ENCODE measurements around the gene PTPRO. TPM values are rescaled to one million over a fixed set of nuclear protein-coding genes. Genes with fewer than 3 reads are reported as not detected.
A peak's percentile ranks its signal among the peaks of the same experiment; 100 is the strongest.

The PTPRO gene
- total and polyA plus RNA-seq, 4 donors: 2.6 to 11.7 (median 3.4) TPM

DNA sequence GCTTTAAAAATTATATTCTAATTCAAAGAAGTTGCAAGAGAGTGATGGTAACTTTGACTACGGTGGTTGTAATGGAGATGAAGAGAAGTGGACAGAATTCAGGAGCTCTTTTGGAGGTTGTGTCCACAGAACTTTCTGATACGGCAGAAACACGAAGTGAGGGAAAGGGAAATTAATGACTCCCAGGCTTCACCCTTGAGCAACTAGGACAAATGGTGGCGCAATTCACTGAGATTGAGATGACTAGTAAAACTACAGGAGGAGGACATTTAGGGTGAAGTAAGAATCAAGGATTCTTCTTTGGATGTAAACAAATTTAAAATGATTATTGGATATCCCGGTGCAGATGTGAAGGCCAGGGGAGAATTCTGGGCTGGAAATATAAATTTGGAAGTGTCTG is 212.6 kb downstream of the PTPRO start:
- 60 to 75% methylated on average over 5 of the region's 5 CpGs for WGBS, 2 donors

DNA sequence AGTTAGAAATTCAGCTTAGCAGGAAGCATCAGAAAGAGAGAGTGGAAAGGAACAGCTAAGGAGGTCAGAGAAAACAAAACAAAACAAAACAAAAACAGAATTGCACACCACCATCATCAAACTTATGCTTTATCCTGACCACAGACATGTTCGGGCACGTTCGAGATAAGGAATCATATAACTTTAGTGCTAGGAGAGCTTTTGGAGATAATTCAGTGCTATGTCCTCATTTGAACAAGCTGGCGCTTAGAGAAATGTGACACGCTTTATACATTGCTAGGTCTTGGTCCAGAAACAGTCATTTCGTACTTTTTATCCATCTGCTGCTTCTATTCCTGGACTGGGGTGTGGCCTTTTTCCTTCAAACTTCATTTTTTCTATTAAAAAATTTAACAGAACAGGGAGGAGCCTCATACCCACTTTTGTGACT is 213.1 kb downstream of the PTPRO start:
- H3K9me3 ChIP-seq (ENCODE audit: control insufficient read depth in 4 of 4, insufficient read depth in 3 of 4, low read length in 3 of 4): no peaks in the 10 kb centered on the region
- ATAC-seq (ENCODE audit: insufficient read depth, low FRiP score): no peak
- TF ChIP-seq, protein P1, sequence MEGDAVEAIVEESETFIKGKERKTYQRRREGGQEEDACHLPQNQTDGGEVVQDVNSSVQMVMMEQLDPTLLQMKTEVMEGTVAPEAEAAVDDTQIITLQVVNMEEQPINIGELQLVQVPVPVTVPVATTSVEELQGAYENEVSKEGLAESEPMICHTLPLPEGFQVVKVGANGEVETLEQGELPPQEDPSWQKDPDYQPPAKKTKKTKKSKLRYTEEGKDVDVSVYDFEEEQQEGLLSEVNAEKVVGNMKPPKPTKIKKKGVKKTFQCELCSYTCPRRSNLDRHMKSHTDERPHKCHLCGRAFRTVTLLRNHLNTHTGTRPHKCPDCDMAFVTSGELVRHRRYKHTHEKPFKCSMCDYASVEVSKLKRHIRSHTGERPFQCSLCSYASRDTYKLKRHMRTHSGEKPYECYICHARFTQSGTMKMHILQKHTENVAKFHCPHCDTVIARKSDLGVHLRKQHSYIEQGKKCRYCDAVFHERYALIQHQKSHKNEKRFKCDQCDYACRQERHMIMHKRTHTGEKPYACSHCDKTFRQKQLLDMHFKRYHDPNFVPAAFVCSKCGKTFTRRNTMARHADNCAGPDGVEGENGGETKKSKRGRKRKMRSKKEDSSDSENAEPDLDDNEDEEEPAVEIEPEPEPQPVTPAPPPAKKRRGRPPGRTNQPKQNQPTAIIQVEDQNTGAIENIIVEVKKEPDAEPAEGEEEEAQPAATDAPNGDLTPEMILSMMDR (IDR thresholded peaks at IDR 0.05; ENCODE audit: control extremely low read depth, extremely low read depth): no peak
- H3K4me3 ChIP-seq: no peak overlapping the region
- H3K27ac ChIP-seq (ENCODE audit: low read depth in 1 of 2, low read length in 1 of 2): no peak overlapping the region
- DNase-seq: no peak
- H3K9ac ChIP-seq (ENCODE audit: insufficient read depth in 1 of 2, low read length in 2 of 2): no peak overlapping the region
- no peaks in the 10 kb centered on the region for H3K36me3 ChIP-seq (ENCODE audit: control insufficient read depth in 4 of 4, insufficient read depth in 4 of 4, low read length in 4 of 4)
- no peaks in the 10 kb centered on the region for H3K4me1 ChIP-seq (ENCODE audit: control insufficient read depth in 5 of 5, insufficient read depth in 5 of 5, low read length in 5 of 5)
- 71 to 83% methylated on average over 6 of the region's 6 CpGs for WGBS, 2 donors
- H3K27me3 ChIP-seq (ENCODE audit: control insufficient read depth in 3 of 3, insufficient read depth in 3 of 3, low read length in 2 of 3): no peaks in the 10 kb centered on the region

More for the DNA sequence above, 212.6 kb downstream of the PTPRO start:
- no peaks in the 10 kb centered on the region for H3K36me3 ChIP-seq (ENCODE audit: control insufficient read depth in 4 of 4, insufficient read depth in 4 of 4, low read length in 4 of 4)
- peak; percentile 49 for ATAC-seq (ENCODE audit: insufficient read depth, low FRiP score)
- H3K4me1 ChIP-seq (ENCODE audit: control insufficient read depth in 5 of 5, insufficient read depth in 5 of 5, low read length in 5 of 5): no peaks in the 10 kb centered on the region
- no peak for DNase-seq
- H3K27ac ChIP-seq (ENCODE audit: low read depth in 1 of 2, low read length in 1 of 2): no peak overlapping the region
- H3K27me3 ChIP-seq (ENCODE audit: control insufficient read depth in 3 of 3, insufficient read depth in 3 of 3, low read length in 2 of 3): no peaks in the 10 kb centered on the region
- no peak overlapping the region for H3K4me3 ChIP-seq
- no peaks in the 10 kb centered on the region for H3K9me3 ChIP-seq (ENCODE audit: control insufficient read depth in 4 of 4, insufficient read depth in 3 of 4, low read length in 3 of 4)
- no peak overlapping the region for H3K9ac ChIP-seq (ENCODE audit: insufficient read depth in 1 of 2, low read length in 2 of 2)
- TF ChIP-seq, protein P1 (IDR thresholded peaks at IDR 0.05; ENCODE audit: control extremely low read depth, extremely low read depth): no peak

DNA sequence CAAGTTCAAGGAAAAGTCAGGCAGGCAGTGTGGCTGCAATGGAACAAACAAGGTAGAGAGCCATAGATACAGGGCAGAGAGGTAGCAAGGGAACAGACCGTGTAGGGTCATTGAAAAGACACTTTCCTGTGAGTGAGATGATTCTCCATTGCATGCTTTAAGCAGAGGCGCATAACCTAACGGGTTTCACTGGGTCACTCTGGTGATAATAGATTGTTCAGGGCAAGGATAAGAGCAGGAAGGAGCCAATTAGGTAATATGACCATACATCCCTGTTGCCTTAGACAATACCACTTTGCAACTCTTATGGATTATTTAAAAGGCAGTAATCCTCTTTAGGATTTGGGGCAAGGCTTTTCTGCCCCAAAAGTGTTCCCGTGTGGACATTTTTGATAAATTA is 214.1 kb downstream of the PTPRO start:
- Histone ChIP-seq H3K4me1 (ENCODE audit: control insufficient read depth in 5 of 5, insufficient read depth in 5 of 5, low read length in 5 of 5) (no peaks in the 10 kb centered on the region), H3K4me3 (no peak overlapping the region), H3K27me3 (ENCODE audit: control insufficient read depth in 3 of 3, insufficient read depth in 3 of 3, low read length in 2 of 3) (no peaks in the 10 kb centered on the region), H3K27ac (ENCODE audit: low read depth in 1 of 2, low read length in 1 of 2) (no peak overlapping the region), H3K9me3 (ENCODE audit: control insufficient read depth in 4 of 4, insufficient read depth in 3 of 4, low read length in 3 of 4) (no peaks in the 10 kb centered on the region), H3K9ac (ENCODE audit: insufficient read depth in 1 of 2, low read length in 2 of 2) (no peak overlapping the region), H3K36me3 (ENCODE audit: control insufficient read depth in 4 of 4, insufficient read depth in 4 of 4, low read length in 4 of 4) (no peaks in the 10 kb centered on the region)
- TF ChIP-seq, protein P1 (IDR thresholded peaks at IDR 0.05; ENCODE audit: control extremely low read depth, extremely low read depth): no peak
- ATAC-seq (ENCODE audit: insufficient read depth, low FRiP score) (no peak), DNase-seq (no peak)
- WGBS, 2 donors: 70 to 75% methylated on average over 4 of the region's 4 CpGs

- Histone ChIP-seq H3K9me3 (ENCODE audit: control insufficient read depth in 4 of 4, insufficient read depth in 3 of 4, low read length in 3 of 4) (no peaks in the 10 kb centered on the region), H3K27me3 (ENCODE audit: control insufficient read depth in 3 of 3, insufficient read depth in 3 of 3, low read length in 2 of 3) (no peaks in the 10 kb centered on the region), H3K9ac (ENCODE audit: insufficient read depth in 1 of 2, low read length in 2 of 2) (no peak overlapping the region), H3K4me3 (no peak overlapping the region), H3K27ac (ENCODE audit: low read depth in 1 of 2, low read length in 1 of 2) (no peak overlapping the region), H3K4me1 (ENCODE audit: control insufficient read depth in 5 of 5, insufficient read depth in 5 of 5, low read length in 5 of 5) (no peaks in the 10 kb centered on the region), H3K36me3 (ENCODE audit: control insufficient read depth in 4 of 4, insufficient read depth in 4 of 4, low read length in 4 of 4) (no peaks in the 10 kb centered on the region)
- DNase-seq: no peak
- TF ChIP-seq, protein P1 (IDR thresholded peaks at IDR 0.05; ENCODE audit: control extremely low read depth, extremely low read depth): no peak
- 92 to 95% methylated on average over 1 of the region's 1 CpG for WGBS, 2 donors
- no peak for ATAC-seq (ENCODE audit: insufficient read depth, low FRiP score)
Observed at GRCh38 chr12:15538881-15539280, 216.6 kb downstream of the PTPRO start.
